Head of caudate nucleus (tissue), 42 donors: ENCODE measurements around the gene INF2.
A peak's percentile ranks its signal among the peaks of the same experiment; 100 is the strongest.
"Not testable (repeated sequence)": the region's sequence is repeated elsewhere in the genome, so short reads cannot be mapped to it uniquely, and the experiment has no call there.

Experiments
- DNase-seq, 42 donors: peaks; one replicate each; pipeline versions ENCODE4 v3.0.0 to v3.0.0-alpha.2; 2020 to 2021; ENCODE audit warnings: mixed read lengths in 7 of 42
- intact Hi-C: fragments of 100-400 bp; cut with DNase I; formaldehyde crosslinking; loops from one replicate; pipeline ENCODE4 v1.15.0; 2022

INF2 gene

DNA sequence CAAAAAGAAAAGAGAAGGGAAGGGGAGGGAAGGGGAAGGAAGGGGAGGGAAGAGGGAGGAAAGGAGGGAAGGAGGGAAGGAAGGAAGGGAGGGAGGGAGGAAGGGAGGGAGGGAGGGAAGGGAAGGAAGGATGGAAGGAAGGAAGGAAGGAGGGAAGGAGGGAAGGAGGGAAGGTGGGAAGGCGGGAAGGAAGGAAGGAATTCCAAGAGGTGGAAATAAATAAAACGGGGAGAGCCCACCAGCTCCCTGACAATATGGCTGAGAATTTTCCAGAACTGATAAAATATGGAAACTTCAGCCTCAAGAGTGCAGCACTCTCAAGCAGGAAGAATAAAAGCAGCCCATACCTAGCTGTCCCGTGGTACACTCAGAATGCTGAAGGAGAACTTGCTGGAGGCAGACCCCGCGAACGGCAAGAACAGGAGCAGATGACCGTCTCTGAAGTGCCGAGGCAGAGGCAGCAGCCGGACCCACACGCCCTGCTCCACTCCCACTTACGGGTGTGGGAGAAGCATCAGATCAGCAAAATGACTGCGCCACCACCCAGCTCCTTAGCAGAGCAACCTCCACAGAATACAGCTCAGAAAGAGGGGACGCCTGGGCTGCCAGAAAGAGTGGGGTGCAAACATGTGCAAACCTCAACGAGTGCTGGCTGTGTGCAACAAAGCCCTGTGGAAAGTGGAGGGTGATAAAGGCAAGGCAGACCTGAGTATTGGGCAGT lies 34.1 kb upstream of the INF2 start:
- DNase-seq: peak in 26 of 42 donors; percentile 21 to 78 (median 50)
- intact Hi-C loops: no loop called here

DNA sequence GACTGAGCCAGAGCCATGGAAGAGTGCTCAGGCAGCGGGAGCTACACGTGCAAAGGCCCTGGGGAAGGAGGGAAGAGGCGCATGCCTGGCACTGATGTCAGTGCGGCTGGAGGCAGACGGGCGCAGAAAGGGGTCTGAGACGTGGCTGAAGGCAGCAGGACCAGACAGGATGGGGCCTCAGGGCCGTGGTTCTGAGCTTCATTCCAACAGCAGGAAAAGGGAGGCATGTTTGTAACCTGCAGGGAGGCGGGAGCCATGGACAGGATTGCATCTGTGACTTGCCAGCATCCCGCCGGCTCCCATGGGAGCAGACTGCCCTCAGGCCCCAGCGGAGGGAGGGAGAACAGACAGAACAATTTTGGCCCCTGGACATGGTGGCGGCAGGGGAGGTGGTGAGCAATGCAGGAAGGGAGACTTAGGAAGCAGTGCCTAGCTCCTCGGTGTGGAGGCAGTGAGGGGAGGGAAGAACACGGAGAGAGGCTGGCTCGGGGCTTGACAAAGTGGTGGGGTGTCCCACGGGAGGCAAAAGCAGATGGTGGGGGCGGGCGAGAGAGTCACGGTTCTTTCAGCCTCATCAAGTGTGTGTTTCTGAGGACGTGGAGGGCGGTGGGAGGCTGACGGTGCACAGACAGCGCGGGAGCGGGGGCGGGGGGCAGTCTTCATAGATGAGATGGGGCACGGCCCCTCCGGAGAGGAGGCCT lies 33.3 kb upstream of the INF2 start:
- intact Hi-C loops: no loop called here

GRCh38 chr14:104657101-104657524 lies 32.3 kb upstream of the INF2 start:
- peak; percentile 54 to 96 (median 83) for DNase-seq
- intact Hi-C loops: no loop called here

More for the DNA sequence above, 33.3 kb upstream of the INF2 start:
- peak in 13 of 42 donors; percentile 26 to 71 (median 46) for DNase-seq

DNA sequence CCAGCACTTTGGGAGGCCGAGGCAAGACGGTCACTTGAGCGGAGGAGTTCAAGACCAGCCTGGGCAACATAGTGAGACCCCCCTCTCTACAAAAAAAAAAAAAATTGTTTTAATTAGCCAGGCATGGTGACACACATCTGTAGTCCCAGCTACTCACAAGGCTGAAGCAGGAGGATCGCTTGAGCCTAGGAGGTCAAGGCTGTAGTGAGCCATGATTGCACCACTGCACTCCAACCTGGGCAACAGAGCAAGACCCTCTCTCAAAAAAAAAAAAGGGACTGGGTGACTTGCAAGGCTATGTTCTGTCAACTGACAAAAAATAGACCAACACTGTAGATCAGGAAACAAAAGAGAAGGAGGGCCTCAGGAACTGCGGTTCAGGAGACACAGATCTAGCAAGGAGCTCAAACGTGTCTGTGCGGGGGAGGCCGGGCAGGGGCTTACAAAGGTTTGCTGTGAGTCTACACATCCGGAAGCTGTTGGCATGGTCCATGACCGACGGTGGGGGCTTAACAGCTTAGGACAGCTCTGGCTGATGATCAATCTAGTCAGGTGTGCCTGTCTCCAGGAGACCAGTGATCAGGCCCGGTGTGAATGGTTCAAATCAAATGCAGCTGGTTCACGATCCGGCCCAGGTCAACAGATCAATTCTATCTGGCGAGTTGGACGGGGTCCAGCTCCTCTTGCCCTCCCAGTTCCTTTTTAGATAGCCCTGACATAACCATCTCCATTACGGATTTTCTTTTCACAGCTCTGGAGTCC lies 31.7 kb upstream of the INF2 start:
- intact Hi-C loops: no loop called here
- DNase-seq: no peak

- no peak for DNase-seq
- intact Hi-C loops: no loop called here
Observed at GRCh38 chr14:104658325-104658712, 31.1 kb upstream of the INF2 start.

DNA sequence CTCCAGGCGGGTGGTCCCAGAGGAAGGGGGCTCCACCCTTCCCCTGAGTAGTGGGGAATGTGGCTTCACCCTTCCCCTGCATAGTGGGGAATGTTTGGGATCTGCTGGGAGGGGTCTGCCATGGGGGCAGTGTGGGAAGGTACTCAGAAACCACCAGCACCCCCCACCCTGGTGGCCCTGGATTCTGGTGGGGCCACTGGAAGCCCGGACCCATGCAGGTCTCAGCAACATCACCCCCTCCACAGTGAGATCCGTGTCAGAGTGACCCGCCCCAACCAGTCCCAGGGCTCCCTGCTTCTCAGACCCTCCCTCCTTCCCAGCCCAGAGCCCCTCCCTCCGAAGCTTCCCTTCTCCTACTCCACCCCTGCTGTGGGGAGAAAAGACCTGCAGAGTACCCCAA lies 30.3 kb upstream of the INF2 start:
- intact Hi-C loops: no loop called here
- DNase-seq: no peak

- no peak for DNase-seq
Observed at GRCh38 chr14:104659764-104660523, 29.5 kb upstream of the INF2 start.

DNA sequence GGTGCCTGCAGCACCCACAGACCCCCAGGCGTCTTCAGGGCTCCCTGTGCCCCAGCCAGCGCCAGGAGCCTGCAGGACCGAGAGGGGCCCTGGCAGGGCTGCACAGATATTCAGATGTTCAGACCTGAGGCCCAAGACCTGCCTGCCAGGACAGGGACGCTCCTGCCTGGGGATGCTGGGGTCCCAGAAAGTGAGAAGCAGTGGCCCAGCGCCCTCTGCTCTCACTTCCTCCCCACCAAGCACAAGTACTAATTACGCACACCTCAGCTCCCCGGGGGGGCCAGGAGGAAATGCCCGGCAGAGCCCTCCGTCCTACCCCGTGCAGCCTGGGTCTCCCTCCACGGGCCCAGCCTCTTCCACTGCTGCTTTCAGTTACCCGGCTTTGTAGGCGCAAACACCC lies 28.8 kb upstream of the INF2 start:
- no peak for DNase-seq
- intact Hi-C loops: no loop called here

More at GRCh38 chr14:104659764-104660523, 29.5 kb upstream of the INF2 start:
- intact Hi-C loops: no loop called here

GRCh38 chr14:104661086-104661485 lies 28.3 kb upstream of the INF2 start:
- no peak for DNase-seq
- intact Hi-C loops: no loop called here

- intact Hi-C loops, DNase-seq: not testable (repeated sequence)
Observed at GRCh38 chr14:104661528-104662157, 27.8 kb upstream of the INF2 start.

GRCh38 chr14:104662472-104662871 lies 26.9 kb upstream of the INF2 start:
- intact Hi-C loops, DNase-seq: not testable (repeated sequence)

DNA sequence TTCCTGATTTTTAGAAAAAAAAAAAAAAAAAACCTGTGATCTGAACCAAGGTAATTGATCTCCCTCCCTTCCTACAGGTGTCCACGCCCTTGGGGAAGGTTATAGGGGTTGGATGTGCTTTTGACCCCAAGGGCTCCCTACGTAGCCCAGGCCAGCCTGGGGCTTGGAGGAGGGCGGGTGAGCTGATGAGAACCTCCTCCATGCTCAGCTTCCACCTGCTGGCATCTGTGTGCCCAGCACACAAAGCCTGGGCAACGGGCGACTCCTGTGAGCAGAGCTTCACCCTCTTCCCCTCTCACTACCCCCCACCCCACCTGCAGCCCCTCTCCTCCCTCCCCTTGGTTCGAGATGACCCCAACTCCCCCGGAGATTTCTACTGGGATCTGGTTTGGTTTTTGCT lies 25.3 kb upstream of the INF2 start:
- intact Hi-C loops: no loop called here
- DNase-seq: no peak

GRCh38 chr14:104664588-104664987 lies 24.8 kb upstream of the INF2 start:
- DNase-seq: no peak
- intact Hi-C loops: no loop called here

DNA sequence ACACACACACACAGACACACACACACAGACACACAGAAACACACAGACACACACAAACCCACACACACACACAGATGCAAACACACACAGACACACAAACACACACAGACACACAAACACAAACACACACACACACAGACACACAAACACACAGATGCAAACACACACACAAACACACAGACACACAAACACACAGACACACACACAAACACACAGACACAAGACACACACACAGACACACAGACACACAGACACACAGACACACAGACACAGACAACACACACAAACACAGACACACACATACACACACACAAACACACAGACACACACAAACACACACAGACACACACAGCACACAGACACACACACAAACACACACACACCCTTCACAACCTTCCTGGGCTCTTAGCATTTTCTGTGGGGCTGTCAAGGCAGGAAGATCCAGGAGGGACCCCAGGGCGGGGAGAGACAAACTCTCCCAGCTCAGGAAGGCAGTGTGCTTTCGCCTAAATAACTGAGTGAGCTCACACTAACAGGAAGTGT lies 24.2 kb upstream of the INF2 start:
- intact Hi-C loops: no loop called here
- no peak for DNase-seq

GRCh38 chr14:104665657-104666522 lies 23.5 kb upstream of the INF2 start:
- intact Hi-C loops: no loop called here
- peak; percentile 79 to 98 (median 94) for DNase-seq

DNA sequence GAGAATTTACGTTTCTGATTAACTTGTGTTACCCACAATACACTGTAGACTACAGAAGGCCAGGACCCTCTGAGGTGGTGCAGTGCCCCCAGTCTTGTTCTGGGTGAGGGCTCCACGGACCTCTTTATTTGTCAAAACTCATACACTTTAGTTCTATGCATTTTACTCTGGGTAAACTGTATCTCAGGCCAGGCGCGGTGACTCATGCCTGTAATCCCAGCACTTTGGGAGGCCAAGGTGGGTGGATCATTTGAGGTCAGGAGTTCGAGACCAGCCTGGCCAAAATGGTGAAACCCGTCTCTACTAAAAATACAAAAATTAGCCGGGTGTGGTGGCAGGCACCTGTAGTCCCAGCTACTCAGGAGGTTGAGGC lies 22.9 kb upstream of the INF2 start:
- intact Hi-C loops: not testable (repeated sequence)

GRCh38 chr14:104666981-104667380 lies 22.4 kb upstream of the INF2 start:
- intact Hi-C loops: no loop called here
- DNase-seq: peak in 1 of 42 donors; percentile 53

More for the DNA sequence above, 22.9 kb upstream of the INF2 start:
- DNase-seq: peak in 1 of 42 donors; percentile 54

GRCh38 chr14:104669697-104670096 lies 19.7 kb upstream of the INF2 start:
- intact Hi-C loops: no loop called here
- DNase-seq: no peak
